HG03103 (cell line): ENCODE measurements around the gene SDK1.
"Not testable (repeated sequence)": the region's sequence is repeated elsewhere in the genome, so short reads cannot be mapped to it uniquely, and the experiment has no call there.

Experiments
- ATAC-seq: cut with Tn5 transposase; IDR thresholded peaks from one replicate; pipeline ENCODE4 v1.9.1; 2021; ENCODE audit warnings: low read depth; ENCODE audit not compliant: unreplicated experiment

Gene SDK1

GRCh38 chr7:4074407-4074806 is 773.4 kb downstream of the SDK1 start:
- no peak for ATAC-seq

GRCh38 chr7:4074994-4075393 is 773.9 kb downstream of the SDK1 start:
- ATAC-seq, result no peak

- ATAC-seq, result no peak
These were observed 775.7 kb downstream of the SDK1 start for GRCh38 chr7:4076701-4077294.

- ATAC-seq, result no peak
These were observed 776.9 kb downstream of the SDK1 start for GRCh38 chr7:4077980-4078379.

GRCh38 chr7:4078580-4078979 is 777.5 kb downstream of the SDK1 start:
- ATAC-seq, result no peak

- no peak for ATAC-seq
These were observed 778.3 kb downstream of the SDK1 start for GRCh38 chr7:4079366-4079765.

GRCh38 chr7:4079956-4080355 is 778.9 kb downstream of the SDK1 start:
- ATAC-seq, result no peak

GRCh38 chr7:4080954-4081353 is 779.9 kb downstream of the SDK1 start:
- ATAC-seq, result no peak

- ATAC-seq, result no peak
These were observed 782.5 kb downstream of the SDK1 start for GRCh38 chr7:4083513-4083912.

GRCh38 chr7:4084271-4084670 is 783.2 kb downstream of the SDK1 start:
- ATAC-seq, result no peak

- no peak for ATAC-seq
These were observed 785.1 kb downstream of the SDK1 start for GRCh38 chr7:4085937-4086691.

GRCh38 chr7:4086723-4087122 is 785.7 kb downstream of the SDK1 start:
- no peak for ATAC-seq

GRCh38 chr7:4091767-4092166 is 790.7 kb downstream of the SDK1 start:
- no peak for ATAC-seq

GRCh38 chr7:4093035-4093434 is 792.0 kb downstream of the SDK1 start:
- no peak for ATAC-seq

GRCh38 chr7:4093483-4093882 is 792.4 kb downstream of the SDK1 start:
- no peak for ATAC-seq

- ATAC-seq, result not testable (repeated sequence)
These were observed 793.1 kb downstream of the SDK1 start for GRCh38 chr7:4094158-4094557.

- ATAC-seq, result no peak
These were observed 796.1 kb downstream of the SDK1 start for GRCh38 chr7:4097001-4097609.

GRCh38 chr7:4098169-4098568 is 797.1 kb downstream of the SDK1 start:
- ATAC-seq, result no peak

GRCh38 chr7:4099651-4100050 is 798.6 kb downstream of the SDK1 start:
- no peak for ATAC-seq

GRCh38 chr7:4100148-4100547 is 799.1 kb downstream of the SDK1 start:
- ATAC-seq, result no peak

GRCh38 chr7:4100691-4101090 is 799.6 kb downstream of the SDK1 start:
- no peak for ATAC-seq

- ATAC-seq, result no peak
These were observed 801.3 kb downstream of the SDK1 start for GRCh38 chr7:4102231-4102841.
